H1 (cell line): ENCODE measurements around the gene GRK5. TPM values are rescaled to one million over a fixed set of nuclear protein-coding genes. Genes with fewer than 3 reads are reported as not detected.

Experiments used
- BACH1 ChIP-seq: IDR thresholded peaks from 2 replicates; pipeline ENCODE4 v1.6.1; 2012; ENCODE audit warnings: low read length, improper control_type of control experiment
- CHD7 ChIP-seq: fragments of 300-600 bp; sonication (generic); IDR thresholded peaks from 2 replicates; pipeline ENCODE4 v1.7.1; 2012; ENCODE audit warnings: low read length, moderate library complexity, mild to moderate bottlenecking, inconsistent platforms; ENCODE audit not compliant: insufficient replicate concordance
- MAX ChIP-seq: IDR thresholded peaks from 2 replicates; pipeline ENCODE4 v1.6.1; 2012; ENCODE audit warnings: inconsistent platforms
- POU5F1 ChIP-seq: IDR thresholded peaks from 2 replicates; pipeline ENCODE4 v1.6.1; 2011; ENCODE audit warnings: low read depth, mild to moderate bottlenecking, low read length, moderate library complexity
- SIN3A ChIP-seq, 2 experiments: IDR thresholded peaks in 1 of 2; conservative IDR thresholded peaks in 1 of 2; 2 replicates each; pipeline ENCODE4 v1.6.1; 2011 to 2012; ENCODE audit warnings: low read length in 2 of 2, improper control_type of control experiment in 1 of 2, low read depth in 1 of 2, mild to moderate bottlenecking in 1 of 2
- ZNF274 ChIP-seq: IDR thresholded peaks from 2 replicates; pipeline ENCODE4 v1.7.0; 2012; ENCODE audit warnings: low read length, borderline replicate concordance; ENCODE audit errors: extremely low read depth
- polyA plus RNA-seq, 7 experiments: library from polyadenylated mRNA; depleted of rRNA in 3 of 7; stranded (reverse) in 5 of 7; unstranded in 2 of 7; fragments of >200 nt in 5 of 7; fragments of 200-250 nt in 2 of 7; gene quantifications; 1 replicate in 5 of 7; 2 replicates in 1 of 7; 4 replicates in 1 of 7; pipeline versions ENCODE4 v1.2.1 to v1.2.3, GENCODE V29; 2011 to 2013; ENCODE audit warnings: missing spikeins in 2 of 7, mixed read lengths in 2 of 7
- total RNA-seq: library from RNA; stranded (reverse); fragmentation: NEBNext Ultra II Directional; extraction: Animal tissue kit (Norgen Biotek cat#: 25700); gene quantifications from 2 replicates; pipeline ENCODE4 v1.2.1, GENCODE V29; 2021

The GRK5 gene
- total and polyA plus RNA-seq, 2 of the 8 experiments (the other 6 are each of a cell fraction or from before 2014, with no cell fraction given), result 0.54 to 2.5 TPM

DNA sequence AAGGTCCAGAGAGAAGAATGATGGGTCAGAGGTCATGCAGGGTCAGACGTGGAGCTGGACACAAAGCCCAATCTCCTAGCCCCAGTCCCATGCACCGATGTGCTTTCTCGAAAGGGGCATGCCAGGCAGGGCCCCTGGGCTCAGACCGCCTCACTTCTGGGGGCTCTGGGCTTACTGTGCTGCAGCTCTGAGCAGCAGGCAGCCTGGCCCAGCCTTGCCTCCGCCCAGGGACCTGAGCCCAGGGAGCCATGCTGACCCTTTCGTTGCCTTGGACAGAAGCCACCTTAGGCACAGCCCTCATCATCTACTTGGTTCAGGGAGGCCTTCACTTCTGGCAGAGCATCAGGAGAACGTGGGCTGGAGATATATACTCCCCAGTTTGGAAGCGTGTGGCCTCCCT is 161.2 kb downstream of the GRK5 start (continued):
- TF ChIP-seq CHD7 (no peak), BACH1 (no peak), ZNF274 (no peak), POU5F1 (no peak), SIN3A (conservative IDR thresholded peaks at IDR 0.05 in 1 of 2, IDR thresholded peaks at IDR 0.05 in 1 of 2; ENCODE audit: low read depth in 1 of 2, low read length in 2 of 2) (no peak), MAX (no peak)
